DMS153 (cell line): Measurements from ENCODE around the gene SPAG6.
A peak's percentile ranks its signal among the peaks of the same experiment; 100 is the strongest.

Experiments
- DNase-seq: peaks from one replicate; lab custom pipeline; 2025; lab: John Stamatoyannopoulos, UW

SPAG6 gene

GRCh38 chr10:22321924-22322640 lies 23.2 kb upstream of the SPAG6 start:
- DNase-seq: no peak

DNA sequence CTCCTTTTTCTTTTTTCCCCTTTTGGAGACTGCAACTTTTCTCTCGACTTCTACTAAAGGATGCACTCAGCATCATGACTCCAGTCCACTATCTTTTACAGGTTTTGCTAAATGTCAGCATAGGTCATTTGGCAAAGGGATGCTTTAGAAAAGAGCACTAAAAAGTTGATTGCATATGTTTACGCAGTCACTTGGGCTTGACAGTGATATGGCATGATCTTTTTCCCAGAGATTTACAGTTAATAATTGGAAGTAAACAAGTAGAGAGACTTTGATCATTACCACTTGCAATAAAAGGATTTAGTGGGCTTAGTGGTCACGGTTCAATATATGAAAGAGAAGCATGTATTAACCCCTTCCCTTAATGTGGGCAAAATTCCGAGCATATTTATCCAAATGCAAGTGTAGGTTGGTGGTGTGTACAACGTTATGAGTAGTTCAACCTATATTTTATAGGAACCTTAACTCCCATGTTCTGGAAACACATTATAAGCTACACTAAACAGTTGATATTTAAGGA lies 22.6 kb upstream of the SPAG6 start:
- no peak for DNase-seq

GRCh38 chr10:22323538-22324305 lies 21.6 kb upstream of the SPAG6 start:
- no peak for DNase-seq

- DNase-seq: no peak
Observed at GRCh38 chr10:22324413-22324812, 20.9 kb upstream of the SPAG6 start.

- no peak for DNase-seq
Observed at GRCh38 chr10:22324893-22325271, 20.4 kb upstream of the SPAG6 start.

- peak; percentile 30 for DNase-seq
Observed at GRCh38 chr10:22325272-22326144, 19.8 kb upstream of the SPAG6 start.

DNA sequence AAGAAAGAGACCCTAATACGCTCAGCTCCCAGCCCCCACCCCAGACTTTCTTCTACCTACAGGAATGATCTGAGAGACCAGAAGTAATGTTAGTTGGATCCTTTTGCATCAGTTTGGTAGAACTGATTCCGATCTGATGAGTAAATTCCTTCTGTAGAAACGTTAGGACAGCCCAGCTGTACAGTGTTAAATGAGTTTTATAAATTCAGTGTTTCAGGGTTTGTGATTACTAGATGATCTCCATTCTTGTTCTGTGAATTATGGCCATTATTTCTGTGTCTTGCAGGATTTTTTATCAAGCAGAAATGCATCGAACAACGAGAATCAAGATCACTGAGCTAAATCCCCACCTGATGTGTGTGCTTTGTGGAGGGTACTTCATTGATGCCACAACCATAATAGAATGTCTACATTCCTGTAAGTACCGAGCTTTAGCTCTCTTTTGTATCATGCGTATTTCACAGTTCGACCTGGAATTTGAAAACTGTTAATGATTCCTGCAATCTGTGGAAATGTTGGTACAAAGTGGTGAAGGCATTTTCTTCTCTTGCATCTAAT lies 19.1 kb upstream of the SPAG6 start:
- DNase-seq: no peak

GRCh38 chr10:22329150-22329549 lies 16.1 kb upstream of the SPAG6 start:
- no peak for DNase-seq

- DNase-seq: no peak
Observed at GRCh38 chr10:22332116-22332692, 13.1 kb upstream of the SPAG6 start.

DNA sequence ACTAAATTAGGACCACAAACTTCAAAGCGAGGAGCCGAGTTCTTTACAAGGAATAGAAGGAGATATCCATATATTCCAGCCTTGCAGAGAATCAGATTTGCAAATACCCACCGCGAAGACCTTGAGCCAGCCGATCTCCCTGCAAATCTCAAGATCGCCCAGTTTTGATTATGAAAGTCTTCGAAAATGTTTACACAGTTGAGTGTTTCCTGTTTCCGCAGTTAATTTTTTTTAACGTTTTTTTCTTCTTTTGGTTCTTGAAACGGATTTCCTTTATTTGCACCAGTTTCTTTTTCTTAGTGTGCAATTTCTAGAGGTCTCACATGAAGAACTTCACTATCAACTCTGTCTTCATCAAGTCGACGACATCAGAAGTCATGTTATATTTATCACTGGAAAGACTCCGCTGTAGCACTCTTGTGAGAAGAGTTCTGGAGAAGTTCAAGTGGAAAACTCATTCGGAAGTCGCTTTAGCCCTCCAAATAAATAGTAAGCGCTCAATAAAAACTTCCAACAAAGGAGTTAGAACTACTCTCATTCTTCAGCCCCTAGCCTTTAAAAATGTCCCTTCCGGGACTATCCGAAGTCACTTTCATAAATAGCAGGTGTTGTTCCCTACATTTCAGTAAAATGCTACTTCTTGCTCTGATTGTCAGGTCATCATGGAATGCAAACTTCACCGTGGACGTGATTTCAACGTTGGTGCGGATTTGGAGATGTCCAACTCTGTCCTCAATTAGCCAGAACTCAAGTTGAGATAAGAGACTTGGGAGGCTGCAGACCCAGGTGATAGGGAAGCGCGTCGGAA lies 11.9 kb upstream of the SPAG6 start:
- no peak for DNase-seq

DNA sequence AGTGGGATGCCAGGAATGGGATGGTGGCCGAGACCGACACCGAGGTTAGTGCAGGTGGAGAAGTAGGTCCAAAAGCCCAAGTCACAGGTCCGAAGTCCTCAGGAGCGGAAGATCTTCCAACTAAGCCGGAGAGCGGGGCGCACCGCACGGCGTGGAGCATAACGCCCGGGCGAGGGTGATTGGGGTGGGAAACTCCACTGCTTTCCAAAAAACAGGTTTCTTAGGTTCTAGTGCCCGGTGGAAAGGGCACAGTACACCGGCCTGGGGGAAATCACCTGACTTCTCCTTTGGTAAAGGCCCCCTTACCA lies 11.4 kb upstream of the SPAG6 start:
- no peak for DNase-seq

DNA sequence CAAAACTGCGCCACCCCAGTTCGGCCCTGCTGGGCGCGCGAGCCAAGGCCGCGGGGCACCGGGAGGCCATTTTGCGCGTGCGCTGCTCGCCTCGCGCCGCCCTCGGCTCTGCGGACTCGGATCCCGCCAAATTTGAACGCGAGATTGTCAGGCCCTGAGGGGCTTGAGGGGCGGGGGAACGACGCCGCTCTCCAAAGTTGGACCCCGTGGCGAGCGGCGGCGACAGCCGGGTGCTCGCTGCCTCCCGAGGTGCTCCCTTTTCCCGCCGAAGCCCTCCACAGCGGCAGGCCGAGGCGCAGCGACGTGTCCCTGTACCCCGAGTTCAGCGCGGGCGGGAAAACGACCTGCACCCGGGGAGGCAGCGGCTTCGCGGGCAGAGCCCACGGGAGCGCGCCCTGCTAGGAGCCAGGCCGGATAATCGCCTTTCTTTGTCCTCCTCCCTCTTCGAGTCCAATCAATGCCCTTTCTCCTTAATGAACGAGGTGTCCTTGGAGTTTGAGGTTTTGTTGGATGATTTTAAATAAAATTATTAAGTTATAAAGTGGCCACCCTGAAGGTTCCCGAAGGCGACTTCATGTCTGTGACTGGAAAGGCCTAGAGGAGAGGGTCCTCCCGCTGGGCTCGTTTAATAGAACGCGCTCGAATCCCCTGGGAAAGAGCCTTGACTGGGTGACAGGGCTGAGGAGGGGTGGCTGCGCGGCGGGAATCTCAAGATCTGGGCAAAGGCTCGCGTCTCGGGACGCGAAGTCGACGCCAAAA lies 10.7 kb upstream of the SPAG6 start:
- no peak for DNase-seq

DNA sequence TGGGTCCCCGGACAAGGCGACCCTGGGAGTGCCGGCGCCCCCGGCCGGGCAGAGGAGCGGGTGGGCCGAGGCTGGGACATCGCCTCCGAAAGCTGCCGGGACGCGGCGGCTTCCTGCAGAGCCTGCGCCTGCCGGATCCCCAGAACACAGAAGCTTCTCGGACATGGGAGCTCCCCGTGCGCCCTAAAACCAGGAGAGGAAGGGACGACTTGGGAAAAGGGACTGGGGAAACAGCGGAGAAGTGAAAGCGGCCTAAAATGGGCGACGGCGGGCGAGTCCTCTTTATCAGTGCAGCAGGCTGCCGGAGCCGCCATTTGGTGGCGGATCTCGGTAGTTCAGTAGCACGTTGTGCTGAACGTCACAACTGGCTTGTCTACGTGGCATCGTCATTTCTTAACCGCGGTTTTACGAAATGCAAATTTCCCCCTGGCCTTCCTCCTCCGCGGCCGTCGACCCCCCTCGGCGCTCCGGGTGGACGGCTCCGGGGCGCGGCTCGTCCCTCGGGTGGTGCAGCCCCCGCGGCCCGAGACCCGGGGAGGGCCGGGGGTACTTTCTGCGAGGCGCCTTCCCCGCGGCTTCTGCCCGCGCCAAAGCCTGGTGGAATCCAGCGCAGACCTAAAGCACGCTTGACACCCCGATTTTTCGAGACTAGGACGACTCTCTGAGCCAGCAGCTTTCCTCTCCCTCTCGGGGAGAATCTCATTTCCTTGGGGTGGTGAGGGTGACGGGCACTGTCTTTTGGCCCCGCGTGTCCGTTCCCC lies 9.9 kb upstream of the SPAG6 start:
- no peak for DNase-seq

- no peak for DNase-seq
Observed at GRCh38 chr10:22338185-22338900, 7.0 kb upstream of the SPAG6 start.

GRCh38 chr10:22338931-22339330 lies 6.4 kb upstream of the SPAG6 start:
- DNase-seq: no peak

- DNase-seq: no peak
Observed at GRCh38 chr10:22339761-22340328, 5.5 kb upstream of the SPAG6 start.

DNA sequence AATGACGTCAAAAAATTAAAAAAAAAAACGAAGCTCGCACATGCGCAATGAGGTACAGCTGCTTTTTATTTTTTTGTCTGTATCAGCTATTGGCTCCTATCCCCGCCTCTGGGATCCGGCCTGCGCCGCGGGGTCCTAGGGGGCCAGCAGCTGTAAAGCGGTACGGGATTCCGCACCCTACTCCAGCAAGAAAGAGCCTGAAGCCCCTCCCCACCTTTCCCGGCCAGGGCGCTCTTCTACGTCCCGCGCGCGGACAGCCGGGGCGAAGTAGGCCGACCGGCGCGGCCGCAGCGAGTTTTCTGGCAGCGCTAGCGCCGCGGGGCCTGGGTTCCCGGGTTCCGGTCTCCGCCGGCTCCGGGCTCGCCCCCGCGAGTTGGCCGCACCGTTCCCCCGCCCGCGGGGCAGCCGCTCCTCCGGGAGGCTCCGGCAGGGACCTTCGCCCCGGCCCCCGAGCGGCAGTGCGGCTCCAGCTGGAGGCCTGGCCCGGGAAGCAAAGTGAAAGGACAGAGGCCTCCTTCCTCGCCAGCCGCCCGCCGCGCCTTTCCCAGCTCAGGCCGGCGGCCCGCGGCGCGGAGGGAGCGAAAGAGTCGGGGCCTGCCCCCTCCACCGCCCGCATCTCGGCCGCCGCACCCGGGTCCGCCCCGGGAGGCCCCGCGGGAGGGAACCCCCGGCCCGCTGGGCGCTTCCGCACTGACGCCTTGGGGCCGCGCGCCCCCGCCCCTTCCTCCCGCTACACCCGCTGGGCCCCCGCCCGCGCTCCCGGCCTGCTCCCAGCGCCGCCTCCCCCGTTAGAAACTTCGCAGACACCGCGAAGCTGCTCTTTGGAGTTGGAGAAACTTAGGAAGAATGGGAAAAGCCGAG lies 4.7 kb upstream of the SPAG6 start:
- DNase-seq: peak; percentile 5
